HG03457 (cell line): ENCODE data around the gene PPP2R3B.
"Not testable (repeated sequence)": the region's sequence is repeated elsewhere in the genome, so short reads cannot be mapped to it uniquely, and the experiment has no call there.

Source experiments
- ATAC-seq: cut with Tn5 transposase; IDR thresholded peaks from one replicate; pipeline ENCODE4 v1.9.1; 2021; ENCODE audit warnings: moderate number of reproducible peaks; ENCODE audit not compliant: unreplicated experiment

The PPP2R3B gene

DNA sequence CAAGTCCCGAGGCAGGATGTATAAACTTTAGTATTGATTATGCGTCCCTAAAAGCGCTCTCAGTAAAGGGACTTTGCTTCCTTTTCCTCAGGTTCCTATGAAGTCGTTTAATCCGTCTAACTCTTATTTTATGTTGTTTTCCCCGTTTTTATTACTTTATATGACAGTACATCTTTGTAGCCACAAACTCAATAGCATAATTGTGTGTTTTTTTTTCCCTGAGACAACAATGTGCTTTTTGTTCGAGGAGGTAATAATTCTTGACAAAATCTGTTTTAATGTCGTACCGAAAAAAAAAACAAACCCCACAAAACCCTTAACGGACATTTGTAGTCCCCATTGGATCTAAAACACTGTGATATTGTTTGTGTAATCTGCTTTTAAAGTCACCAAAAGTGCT, 17.9 kb upstream of the PPP2R3B start:
- no peak for ATAC-seq

GRCh38 chrX:402857-403256, 16.1 kb upstream of the PPP2R3B start:
- no peak for ATAC-seq

GRCh38 chrX:400258-400657, 13.6 kb upstream of the PPP2R3B start:
- ATAC-seq, result no peak

DNA sequence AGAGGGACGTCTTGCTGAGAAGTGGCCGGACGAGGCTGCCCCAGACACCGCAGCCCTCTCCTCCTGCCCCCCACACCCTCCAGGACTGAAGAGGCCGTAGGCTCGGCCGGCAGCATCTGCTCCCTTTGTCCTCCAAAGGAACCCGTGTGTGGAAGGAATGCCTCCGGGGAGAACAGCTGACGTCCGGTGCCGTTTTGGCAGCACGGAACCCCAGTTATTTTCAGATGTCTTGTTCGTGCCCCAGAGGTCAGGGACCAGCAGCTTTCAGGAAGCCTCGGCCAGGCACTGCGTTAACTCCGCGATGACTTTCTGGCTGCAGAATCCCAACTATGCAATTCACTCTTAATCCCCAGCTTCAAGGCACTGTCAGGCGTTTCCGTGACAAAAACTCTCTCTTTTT, 10.9 kb upstream of the PPP2R3B start:
- ATAC-seq, result no peak

DNA sequence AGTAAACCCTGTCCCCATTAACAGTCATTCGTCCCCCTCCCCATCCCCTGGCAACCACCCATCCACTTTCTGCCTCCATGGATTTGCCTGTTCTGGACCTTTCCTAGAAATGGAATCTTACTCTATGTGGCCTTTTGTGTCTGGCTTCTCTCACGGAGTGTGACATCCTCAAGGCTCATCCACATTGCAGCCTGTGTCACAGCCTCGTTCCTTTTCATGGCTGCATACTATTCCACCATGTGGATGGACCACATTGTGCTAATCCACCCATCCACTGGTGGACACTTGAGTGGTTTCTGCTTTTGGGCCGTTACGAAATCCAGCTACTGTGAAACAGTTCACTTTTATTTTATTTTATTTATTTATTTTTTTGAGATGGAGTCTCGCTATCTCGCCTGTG, 8.1 kb upstream of the PPP2R3B start:
- no peak for ATAC-seq

GRCh38 chrX:392575-392846, 5.8 kb upstream of the PPP2R3B start:
- ATAC-seq, result no peak

GRCh38 chrX:391717-392574, 5.2 kb upstream of the PPP2R3B start:
- no peak for ATAC-seq

DNA sequence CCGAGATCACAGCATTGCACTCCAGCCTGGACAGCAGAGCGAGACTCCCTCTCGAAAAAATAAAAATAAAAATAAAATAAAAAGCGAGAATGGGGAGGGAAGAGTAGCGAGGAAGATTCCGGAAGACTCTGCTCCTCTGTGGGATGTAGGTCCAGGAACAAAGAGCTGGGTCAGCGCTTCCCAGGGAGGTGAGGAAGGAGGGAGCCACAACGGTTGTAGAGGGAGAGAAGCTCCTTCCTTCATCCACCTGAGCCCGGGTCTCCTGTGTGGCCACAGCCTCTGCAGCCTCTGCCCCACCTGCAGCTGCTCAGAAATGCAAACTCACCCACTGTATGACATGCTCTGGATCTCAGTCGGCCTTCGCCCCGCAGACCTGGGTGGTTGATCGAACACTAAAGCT, 3.8 kb upstream of the PPP2R3B start:
- no peak for ATAC-seq

- ATAC-seq, result no peak
Observed at GRCh38 chrX:389021-389441, 2.3 kb upstream of the PPP2R3B start.

- ATAC-seq, result no peak
Observed at GRCh38 chrX:387729-388128, 1.0 kb upstream of the PPP2R3B start.

GRCh38 chrX:386239-386767, 404 bp downstream of the PPP2R3B start:
- ATAC-seq, result peak; percentile 23

DNA sequence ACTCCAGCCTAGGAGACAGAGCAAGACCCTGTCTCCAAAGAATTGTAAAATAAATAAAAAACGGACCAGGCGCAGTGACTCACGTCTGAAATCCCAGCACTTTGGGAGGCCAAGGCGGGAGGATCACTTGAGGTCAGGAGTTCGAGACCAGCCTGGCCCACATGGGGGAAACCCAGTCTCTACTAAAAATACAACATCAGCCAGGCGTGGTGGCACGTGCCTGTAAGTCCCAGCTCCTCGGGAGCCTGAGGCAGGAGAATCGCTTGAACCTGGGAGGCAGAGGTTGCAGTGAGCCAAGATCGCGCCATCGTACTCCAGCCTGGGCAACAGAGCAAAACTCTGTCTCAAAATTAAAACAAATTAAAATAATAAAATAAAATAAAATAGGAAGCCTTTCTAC, 971 bp downstream of the PPP2R3B start:
- not testable (repeated sequence) for ATAC-seq

DNA sequence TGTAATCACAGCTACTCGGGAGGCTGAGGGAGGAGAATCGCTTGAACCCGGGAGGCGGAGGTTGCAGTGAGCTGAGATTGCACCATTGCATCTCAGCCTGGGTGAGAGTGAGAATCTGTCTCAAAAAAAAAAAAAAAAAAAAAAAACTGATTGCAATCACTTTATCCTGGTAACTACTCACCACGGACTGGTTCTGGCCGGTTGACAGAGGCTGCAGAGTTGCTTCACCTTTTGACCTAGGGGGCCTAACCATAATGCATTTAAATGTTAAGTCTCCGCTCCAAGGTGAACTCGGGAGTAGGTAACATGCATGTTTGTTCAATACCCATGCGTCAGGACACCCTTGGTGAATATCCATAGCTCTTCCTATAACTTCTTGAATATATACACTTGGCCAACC, 1.8 kb downstream of the PPP2R3B start:
- ATAC-seq, result no peak

GRCh38 chrX:378443-378842, 8.3 kb downstream of the PPP2R3B start:
- ATAC-seq, result no peak

- not testable (repeated sequence) for ATAC-seq
Observed at GRCh38 chrX:376206-376605, 10.5 kb downstream of the PPP2R3B start.

GRCh38 chrX:375181-376036, 11.3 kb downstream of the PPP2R3B start:
- no peak for ATAC-seq

- ATAC-seq, result no peak
Observed at GRCh38 chrX:374596-374995, 12.1 kb downstream of the PPP2R3B start.

DNA sequence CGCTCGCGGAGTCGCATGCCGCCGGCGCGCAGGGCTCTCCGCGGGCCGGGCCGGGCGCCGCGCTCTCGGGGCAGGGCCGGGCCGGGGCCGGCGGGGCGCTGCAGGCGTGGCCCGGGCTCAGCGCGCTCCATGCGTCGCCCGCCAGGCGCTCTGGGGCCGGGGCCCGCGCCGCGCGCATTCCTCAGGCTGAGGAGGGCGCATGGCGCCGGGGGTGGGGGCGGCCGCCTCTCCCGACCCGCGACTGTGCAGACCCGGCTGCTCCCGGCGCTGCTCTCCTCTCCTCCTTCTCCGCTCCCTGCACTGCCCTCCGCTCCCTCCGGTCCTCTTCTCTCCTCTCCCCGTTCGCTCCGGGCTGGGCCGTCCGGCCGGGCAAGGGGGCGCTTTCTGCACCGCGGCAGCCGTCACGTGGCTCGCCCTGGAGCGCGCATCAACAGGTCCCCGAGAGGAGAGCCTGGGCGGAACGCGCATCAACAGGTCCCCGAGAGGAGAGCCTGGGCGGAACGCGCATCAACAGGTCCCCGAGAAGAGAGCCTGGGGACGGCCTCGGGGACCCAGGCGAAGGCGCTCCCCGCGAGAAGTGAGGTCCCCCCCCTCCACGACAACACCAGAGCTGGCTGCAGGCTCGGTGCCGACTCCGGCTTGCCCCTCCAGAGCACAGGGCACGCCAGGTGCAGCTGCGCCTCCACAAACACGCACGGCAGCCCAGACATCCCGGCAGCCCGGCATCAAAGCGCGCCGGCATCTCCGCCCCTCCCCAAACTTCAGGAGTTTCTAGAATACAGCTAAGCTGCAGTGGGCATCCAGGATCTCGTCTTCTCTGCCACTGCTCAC, 12.9 kb downstream of the PPP2R3B start:
- no peak for ATAC-seq

DNA sequence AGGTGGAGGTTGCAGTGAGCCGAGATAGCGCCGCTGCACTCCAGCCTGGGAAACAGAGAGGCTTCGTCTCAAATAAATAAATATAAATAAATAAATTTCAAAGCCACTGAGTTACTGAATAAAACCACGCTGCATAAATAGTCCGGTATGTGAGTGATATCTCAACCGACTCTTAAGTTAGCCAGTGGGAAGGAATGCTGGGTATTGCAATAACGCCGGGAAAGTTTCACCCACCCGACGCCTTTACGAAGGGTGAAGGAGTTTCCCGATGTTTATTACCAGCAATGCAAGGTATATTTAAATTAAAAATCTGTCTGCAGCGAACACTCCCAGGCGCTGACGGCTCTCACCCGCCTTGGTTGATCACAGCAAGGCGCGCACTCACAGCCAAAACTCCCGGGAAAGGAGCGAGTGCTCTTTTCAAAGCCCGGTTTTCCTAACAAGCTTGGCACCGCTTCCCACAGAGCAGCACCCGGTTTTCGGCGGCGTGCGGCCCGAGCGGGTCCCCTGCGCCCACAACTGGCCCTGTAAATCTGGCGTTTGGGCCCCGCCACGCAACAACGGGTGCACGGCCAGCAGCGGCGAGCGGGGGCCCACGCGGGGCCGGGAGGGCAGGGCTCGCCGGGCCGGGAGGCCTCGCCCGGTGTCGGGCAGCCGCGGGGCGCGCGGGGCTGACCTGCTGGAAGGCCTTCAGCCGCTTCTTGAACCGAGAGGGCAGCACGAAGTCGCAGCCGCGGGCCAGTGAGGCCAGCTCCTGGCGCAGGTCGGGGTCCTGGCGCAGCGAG, 13.7 kb downstream of the PPP2R3B start:
- ATAC-seq, result no peak

GRCh38 chrX:371907-372306, 14.8 kb downstream of the PPP2R3B start:
- ATAC-seq, result no peak
